Measurements from ENCODE around the gene ULK1.

Gene ULK1

DNA sequence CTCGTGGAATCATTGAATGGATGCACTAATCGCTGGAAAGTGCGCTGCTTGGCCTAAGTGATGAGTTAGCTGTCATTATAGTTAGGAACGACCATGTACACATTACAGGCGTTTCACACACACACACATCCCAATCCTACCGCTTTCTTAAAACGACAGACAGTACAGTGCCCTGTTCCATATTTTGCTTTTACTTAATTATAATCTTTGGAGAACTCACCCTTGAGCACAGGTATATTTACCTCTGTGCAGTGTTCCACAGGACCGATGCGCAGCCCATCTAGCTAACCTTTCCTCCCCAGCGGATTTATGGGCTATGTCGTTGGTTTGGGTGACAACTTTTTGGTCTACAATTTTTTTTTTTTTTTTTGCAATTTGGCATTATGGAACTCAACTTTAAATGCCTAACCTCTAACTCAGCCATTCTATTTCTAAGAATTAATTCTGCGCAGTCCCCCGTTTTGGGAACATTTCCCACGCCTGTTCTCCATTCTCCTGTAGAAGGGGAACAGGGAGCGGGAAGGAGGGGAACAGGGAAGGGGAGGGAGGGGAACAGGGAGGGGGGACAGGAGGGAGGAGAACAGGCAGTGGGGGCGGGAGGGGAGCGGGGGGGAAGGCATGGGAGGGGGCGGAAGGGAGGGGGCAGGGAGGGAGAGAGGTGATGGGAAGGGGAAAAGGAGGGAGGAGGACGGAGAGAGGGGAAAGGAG, 663 bp upstream of the ULK1 start:
- no peak for DNase-seq

DNA sequence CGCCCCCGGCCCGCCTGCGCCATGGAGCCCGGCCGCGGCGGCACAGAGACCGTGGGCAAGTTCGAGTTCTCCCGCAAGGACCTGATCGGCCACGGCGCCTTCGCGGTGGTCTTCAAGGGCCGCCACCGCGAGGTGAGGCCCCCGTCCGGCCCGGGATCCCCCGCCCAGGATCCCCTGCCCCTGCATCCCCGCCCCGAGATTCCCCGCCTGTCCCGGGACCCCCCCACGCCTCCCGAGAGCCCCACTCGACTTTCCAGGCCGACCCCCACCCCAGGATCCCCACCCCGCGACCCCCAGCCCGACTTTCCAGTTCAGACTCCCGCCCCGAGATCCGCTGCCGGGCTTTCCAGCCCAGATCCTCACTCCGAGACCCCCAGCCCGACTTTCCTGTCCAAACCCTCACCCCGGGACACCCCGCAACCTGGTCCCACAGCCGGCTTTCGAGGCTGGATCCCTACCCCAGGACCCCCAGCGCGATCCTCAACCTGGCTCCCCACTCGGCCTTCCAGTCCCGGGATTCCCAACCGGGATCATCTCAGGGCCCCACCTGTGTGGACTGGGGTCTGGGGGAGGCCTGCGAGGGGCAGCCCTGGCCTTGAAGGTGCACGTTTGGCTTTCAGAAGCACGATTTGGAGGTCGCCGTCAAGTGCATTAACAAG, 688 bp downstream of the ULK1 start:
- no peak for DNase-seq

DNA sequence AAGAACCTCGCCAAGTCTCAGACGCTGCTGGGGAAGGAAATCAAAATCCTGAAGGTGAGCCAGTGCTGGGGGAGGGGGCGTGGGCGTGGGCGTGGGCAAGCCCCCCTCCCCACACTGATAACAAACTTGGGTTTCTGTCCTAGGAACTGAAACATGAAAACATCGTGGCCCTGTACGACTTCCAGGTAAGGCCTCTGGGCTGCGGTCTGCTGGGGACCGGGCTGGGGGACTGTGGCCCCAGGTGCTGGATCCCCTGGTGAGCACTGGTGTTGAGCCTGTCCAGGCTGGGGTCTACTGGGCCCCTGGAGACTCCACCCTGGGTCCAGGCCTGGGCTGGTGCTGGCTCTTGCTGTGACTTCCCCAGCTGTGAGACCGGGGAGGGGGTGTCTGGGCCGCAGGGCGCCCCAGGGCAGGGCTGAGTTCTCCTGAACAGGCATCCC, 1.2 kb downstream of the ULK1 start:
- DNase-seq = no peak

DNA sequence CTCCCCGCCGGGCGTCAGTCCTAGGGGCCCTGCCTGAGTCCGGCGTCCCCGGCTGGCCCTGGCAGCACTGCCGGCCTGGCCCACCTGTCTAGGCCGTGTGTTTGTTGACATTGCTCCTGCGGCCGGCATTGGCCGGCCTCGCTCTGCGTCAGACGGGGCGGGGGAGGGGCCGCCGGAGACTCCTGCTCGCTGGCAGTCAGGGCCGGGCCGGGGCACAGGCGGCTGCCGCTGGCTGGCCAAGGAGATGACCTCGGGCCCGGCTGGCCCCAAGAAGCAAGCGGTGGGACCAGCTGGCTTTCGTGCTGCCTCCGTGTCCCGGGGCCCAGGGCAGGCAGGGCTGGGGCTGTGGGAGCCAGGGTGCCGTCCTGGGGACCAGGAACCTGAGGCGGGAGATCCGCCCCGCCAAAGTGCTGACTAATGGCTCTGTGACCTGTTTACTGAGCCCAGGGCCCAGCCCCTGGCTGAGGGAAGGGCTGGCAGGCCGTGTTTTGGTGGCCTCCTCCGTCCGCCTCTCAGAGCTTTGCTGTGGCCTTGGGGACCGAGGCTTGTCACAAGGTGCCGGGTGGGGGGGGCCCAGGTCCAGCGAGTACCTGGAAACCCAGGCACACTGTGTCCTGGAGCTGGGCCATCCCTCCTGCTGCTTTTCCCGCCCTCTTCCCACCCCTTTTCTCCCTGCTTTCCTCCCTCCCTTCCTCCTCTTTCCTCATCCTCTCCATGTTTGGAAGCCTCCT, 1.8 kb downstream of the ULK1 start:
- no peak for DNase-seq

DNA sequence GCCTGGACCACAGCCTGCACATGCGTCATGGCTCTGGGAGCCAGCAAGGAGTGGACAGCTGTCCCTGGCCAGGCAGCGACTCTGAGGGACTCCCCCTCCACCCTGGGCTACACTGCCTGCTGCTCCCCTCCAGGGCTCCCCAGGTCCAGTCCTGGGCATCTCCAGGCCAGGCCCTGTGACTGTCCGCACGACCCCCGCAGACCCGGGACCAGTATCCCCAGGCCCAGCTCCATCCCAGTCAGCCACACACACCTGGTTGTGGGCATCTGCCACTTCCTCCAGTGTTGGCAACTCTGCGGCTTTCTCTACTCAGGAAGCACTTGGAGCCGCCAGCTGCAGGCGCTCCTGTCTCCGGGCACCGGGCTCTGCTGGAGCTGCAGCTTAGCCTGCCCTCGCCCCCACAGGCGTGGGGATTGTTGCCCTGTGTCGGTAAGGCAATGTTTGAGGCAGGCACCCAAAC, 2.4 kb downstream of the ULK1 start:
- no peak for DNase-seq

DNA sequence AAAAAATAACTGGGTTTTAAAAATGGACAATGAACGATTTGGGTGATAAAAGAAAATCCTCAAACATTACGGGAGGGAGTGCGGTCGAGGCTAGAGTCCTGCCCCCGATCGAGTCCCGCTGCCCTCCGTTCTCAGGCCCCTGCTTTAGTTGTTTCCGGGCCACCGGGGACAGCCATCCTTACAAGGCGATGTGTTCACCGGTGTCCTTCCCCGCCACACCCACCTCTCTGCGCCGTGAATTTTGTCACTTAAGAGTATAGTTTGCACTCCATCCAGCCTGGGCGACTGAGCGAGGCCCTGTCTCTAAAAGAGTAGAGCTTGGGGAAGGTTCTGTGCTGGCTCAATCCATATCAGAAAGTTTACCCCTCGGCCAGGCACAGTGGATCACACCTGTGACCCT, 2.9 kb downstream of the ULK1 start:
- DNase-seq = no peak

- no peak for DNase-seq
Observed at GRCh38 chr12:131897875-131898274, 3.5 kb downstream of the ULK1 start.

GRCh38 chr12:131900397-131900796, 6.0 kb downstream of the ULK1 start:
- DNase-seq = no peak

GRCh38 chr12:131901431-131902331, 7.3 kb downstream of the ULK1 start:
- DNase-seq = no peak

DNA sequence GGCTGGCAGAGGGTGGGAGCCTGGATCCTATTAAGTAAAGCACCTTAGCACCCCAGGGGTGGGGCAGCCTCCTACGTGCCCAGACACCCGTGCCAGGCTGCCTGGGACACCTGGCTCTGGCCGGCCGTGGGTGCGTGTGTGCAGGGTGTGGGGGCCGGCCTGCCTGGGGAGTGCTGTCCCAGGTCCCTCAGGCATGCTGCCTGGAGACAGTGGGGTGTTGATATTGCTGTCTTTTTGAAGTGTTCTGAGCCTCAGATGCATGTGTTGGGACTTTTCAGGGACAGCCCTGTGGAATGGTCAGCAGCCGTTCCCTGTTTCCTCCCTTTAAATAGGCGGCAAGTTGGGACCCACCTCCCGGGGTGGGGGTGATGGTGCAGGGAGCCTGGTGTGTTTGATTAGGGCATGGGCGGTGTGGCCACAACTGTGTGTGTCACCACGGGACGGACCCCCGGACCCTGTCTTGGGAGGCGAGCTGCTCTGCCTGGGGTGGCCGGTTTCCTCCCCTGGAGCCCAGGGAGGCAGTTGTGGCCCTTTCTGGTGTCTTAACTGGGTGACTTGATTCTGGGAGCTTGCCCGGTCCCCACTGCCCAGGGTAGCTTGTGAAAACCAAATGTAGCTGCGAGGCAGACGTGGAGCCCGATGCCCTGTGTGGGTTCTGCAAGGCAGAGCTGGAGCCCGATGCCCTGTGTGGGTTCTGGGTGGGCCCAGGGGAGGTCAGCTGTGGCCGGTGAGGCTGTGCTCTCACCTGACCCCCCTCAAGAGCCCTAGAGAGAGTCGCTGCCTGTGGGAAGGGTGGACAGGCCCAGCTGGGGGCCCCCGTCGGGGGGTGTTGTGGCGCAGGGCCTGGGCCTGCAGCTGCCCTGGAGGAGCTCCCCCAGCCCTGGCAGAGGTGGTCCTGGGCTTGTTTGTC, 8.2 kb downstream of the ULK1 start:
- no peak for DNase-seq

- no peak for DNase-seq
Observed at GRCh38 chr12:131903270-131904255, 9.1 kb downstream of the ULK1 start.

DNA sequence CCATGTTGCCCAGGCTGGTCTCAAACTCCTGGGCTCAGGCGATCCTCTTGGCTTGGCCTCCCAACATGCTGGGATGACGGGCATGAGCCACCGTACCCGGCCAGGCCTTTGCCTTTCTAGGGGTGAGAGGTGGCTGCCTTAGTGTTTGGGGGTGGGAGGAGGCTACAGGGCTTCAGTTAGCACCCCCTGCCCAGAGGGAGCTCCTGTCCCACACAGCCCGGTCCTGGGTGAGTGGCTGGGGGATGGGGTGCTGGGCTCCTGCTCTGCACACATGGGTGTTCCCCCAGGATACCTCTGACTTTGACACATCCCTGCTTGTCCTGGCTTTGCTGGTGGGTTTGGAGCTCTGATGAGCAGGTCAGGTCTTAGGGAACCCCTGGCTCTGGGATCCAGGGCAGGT, 9.9 kb downstream of the ULK1 start:
- DNase-seq = no peak

GRCh38 chr12:131905081-131905629, 10.7 kb downstream of the ULK1 start:
- no peak for DNase-seq

- no peak for DNase-seq
Observed at GRCh38 chr12:131905630-131906091, 11.2 kb downstream of the ULK1 start.

DNA sequence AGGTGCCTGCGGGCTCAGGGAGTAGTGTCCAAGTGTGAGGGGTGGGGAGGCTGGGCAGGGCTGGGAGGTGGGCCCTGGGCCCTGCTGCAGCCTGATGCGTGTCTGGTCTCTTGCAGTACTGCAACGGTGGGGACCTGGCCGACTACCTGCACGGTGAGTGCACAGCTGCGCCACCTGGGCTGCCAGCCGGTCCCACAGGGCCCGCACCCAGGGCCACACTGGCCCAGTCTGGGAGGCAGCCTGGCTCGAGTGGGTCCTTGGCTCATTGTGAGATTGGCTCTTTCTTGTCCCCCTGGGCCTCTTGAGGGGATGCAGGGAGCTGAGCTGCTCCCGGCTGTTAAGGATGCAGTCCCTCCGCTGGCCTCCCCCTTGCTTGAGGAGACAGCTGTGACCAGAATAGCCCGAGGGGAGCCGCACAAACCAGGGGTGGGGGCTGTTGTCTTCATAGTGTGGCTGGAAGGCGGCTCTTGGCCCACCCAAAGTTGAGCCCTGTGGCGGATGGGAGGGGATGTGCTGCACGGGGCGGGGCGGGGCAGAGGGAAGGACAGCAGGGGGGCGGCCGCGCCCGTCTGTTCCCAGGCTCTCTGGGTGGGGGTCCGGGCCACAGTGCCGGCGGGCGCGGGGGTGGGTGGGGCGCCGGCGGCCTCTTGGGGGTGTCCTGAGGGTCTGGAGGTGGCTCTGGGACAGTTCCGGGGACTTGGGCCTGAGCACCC, 13.1 kb downstream of the ULK1 start:
- DNase-seq = no peak

DNA sequence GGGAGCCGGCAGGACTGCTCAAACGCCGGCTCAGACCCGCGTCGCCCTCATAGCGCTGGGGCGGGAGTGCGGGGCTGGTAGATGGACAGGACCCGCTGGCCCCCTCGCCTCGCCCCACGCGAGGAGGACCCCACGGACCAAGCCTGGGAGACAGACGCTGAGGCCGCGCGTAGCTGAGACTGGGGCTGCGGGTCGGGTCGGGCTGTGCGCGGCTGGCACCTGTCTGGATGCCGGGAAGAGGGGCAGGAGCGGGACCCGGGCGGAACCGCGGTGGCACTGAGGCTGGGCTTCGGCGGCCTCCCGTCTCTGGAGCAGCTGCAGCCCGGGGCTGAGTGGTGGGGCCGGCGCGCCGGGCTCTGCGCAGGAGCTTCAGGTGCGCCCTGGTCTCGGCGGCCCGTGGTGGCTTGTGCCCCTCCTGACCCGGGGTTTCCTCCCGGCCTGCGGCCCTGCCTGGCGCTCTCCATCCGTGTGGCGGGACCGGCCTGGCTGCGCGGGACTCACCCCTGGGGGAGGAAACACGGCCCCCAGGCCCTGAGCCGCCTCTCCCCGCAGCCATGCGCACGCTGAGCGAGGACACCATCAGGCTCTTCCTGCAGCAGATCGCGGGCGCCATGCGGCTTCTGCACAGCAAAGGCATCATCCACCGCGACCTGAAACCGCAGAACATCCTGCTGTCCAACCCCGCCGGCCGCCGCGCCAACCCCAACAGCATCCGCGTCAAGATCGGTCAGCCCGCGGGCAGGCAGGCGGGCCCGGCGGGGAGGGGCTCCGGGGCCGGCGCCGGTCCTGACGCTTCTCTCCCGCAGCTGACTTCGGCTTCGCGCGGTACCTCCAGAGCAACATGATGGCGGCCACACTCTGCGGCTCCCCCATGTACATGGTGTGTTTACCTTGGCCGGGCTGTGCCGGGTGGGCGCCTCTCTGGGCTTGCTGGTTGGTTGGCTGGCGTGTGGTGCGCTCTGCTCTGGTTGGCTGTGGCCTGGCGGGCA, 14.0 kb downstream of the ULK1 start:
- DNase-seq = no peak

- DNase-seq = no peak
Observed at GRCh38 chr12:131909081-131909751, 14.8 kb downstream of the ULK1 start.

Data from Kasumi-1 (cell line).